ENCODE data around the gene DIPK1C.

The DIPK1C gene

GRCh38 chr18:74488354-74488753 is 31.2 kb upstream of the DIPK1C start:
- no peak for DNase-seq (ENCODE audit: low read depth)
- no peak overlapping the region for H3K4me3 ChIP-seq (ENCODE audit: low read depth, low read length)

DNA sequence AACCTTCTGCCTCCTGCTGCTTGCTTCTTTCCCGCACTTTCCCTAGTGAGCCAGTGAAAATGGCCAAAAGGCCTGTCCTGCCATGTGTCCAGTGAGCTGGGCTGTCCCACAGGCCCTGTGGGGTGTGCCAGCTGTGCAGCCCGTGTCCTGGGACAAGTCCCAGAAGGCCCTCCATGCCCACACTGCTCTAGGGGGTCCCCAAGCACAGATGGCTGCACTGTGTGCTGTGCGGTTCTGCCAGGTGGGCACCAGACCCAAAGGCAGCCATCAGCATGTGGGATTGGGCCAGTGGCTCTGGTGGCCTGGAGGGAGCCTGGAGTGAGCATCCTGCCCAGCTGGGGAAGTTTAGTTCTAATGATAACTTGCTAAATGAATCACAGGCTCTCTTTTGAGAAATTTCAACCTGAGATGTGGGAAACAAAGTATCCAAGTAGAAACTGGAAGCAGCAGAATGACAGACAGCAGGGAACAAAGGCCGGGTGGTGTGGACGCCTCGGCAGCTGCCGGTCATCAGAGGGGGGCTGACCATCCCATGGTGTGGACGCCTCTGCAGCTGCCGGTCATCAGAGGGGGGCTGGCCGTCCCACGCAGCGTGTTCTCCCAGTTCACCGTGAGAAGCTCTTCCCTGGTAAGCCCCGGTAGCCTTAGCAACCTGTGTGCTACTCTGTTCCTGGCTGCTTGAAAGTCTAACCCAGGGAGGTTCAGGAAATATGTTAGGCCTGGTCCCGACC is 29.2 kb upstream of the DIPK1C start:
- DNase-seq (ENCODE audit: low read depth), result no peak
- no peak overlapping the region for H3K4me3 ChIP-seq (ENCODE audit: low read depth, low read length)

GRCh38 chr18:74482697-74483096 is 25.6 kb upstream of the DIPK1C start:
- DNase-seq (ENCODE audit: low read depth), result no peak
- H3K4me3 ChIP-seq (ENCODE audit: low read depth, low read length), result no peak overlapping the region

- no peak overlapping the region for H3K4me3 ChIP-seq (ENCODE audit: low read depth, low read length)
- DNase-seq (ENCODE audit: low read depth), result no peak
Observed at GRCh38 chr18:74480149-74480651, 23.1 kb upstream of the DIPK1C start.

DNA sequence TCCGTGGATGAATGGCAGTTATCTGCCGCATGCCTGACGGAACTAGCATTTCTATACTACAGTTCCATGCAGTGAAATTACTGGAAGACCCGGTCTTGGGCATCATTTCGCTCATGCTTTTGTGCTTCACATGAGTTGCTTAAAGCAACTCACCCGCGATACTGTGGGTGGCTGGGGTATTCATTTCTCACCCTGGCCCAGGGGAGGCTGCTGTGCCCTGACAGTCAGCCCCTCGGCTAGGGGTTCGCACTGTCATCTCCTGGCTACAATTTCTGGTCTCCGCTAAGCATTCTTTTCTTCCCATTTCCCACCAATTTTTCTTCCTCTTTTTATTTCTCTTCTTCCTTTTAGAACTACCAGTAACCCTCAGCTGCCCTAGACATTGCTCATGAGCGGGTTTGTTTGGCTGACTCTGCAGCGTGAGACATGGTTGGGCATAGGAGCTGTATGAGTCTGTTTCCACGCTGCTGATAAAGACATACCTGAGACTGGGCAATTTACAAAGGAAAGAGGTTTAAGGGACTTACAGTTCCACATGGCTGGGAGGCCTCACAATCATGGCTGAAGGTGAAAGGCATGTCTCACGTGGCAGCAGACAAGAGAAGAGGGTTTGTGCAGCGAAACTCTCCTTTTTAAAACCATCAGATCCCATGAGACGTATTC is 22.5 kb upstream of the DIPK1C start:
- H3K4me3 ChIP-seq (ENCODE audit: low read depth, low read length), result no peak overlapping the region
- no peak for DNase-seq (ENCODE audit: low read depth)

DNA sequence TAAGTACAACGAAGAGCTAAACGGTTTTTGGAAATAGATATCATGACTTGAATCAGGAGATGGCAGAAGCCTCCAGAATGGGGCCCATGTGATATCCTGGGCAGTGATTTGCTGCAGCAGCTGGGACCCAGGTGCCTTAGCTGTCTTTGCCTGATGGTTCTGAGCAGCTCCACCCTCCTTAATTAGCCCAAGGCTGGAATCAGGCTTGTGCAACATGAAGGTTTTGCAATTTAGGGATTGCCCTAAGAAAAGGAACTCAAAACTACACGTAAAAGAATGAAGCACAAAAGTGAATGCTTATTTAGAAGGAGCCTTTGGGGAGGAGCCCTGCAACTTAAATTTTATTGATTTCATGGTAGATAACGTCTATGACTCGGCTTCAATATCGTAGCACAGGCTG is 21.8 kb upstream of the DIPK1C start:
- H3K4me3 ChIP-seq (ENCODE audit: low read depth, low read length), result no peak overlapping the region
- DNase-seq (ENCODE audit: low read depth), result no peak

DNA sequence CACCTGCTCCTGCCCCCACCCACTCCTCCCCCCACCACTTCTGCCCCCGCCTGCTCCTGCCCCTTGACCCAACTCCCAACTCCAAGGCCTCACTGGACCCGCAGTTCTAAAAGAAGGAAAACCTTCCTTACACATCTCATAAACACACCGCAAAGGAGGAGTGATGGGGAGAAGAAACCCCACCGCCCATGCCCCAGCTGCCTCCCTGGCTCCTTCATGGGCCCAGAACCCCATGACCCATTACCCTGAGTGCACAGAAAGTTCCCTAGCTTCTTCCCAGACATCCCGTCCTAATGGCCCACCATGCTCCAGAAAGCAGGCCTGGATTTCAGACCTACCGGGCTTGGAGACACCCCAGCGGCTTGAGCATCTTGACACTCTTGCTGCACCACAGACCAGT is 21.2 kb upstream of the DIPK1C start:
- H3K4me3 ChIP-seq (ENCODE audit: low read depth, low read length), result no peak overlapping the region

DNA sequence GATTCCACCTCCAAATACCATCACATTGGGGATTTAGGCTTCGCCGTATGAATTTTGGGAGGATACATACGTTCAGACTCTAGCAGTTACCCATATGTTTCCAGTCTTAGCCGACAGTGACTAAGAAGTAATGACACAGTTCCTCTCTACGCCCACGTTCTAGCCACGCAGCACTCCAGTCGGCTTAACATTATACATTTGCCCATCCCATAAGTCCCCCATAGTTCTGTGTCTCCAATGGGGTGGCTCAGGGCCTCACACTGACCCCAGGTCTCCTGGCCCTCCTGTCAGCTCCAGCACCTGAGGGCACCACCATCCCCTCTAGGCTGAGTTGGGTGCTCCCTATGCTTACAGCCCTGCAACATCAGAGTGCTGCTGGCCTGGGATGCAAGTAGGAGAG is 20.7 kb upstream of the DIPK1C start:
- H3K4me3 ChIP-seq (ENCODE audit: low read depth, low read length), result no peak overlapping the region
- no peak for DNase-seq (ENCODE audit: low read depth)

More for the DNA sequence above, 21.2 kb upstream of the DIPK1C start:
- DNase-seq (ENCODE audit: low read depth), result no peak

- DNase-seq (ENCODE audit: low read depth), result no peak
- H3K4me3 ChIP-seq (ENCODE audit: low read depth, low read length), result no peak overlapping the region
Observed at GRCh38 chr18:74476140-74476539, 19.0 kb upstream of the DIPK1C start.

GRCh38 chr18:74473976-74474640 is 17.0 kb upstream of the DIPK1C start:
- DNase-seq (ENCODE audit: low read depth), result no peak
- H3K4me3 ChIP-seq (ENCODE audit: low read depth, low read length), result no peak overlapping the region

- no peak for DNase-seq (ENCODE audit: low read depth)
- no peak overlapping the region for H3K4me3 ChIP-seq (ENCODE audit: low read depth, low read length)
Observed at GRCh38 chr18:74472312-74472711, 15.2 kb upstream of the DIPK1C start.

DNA sequence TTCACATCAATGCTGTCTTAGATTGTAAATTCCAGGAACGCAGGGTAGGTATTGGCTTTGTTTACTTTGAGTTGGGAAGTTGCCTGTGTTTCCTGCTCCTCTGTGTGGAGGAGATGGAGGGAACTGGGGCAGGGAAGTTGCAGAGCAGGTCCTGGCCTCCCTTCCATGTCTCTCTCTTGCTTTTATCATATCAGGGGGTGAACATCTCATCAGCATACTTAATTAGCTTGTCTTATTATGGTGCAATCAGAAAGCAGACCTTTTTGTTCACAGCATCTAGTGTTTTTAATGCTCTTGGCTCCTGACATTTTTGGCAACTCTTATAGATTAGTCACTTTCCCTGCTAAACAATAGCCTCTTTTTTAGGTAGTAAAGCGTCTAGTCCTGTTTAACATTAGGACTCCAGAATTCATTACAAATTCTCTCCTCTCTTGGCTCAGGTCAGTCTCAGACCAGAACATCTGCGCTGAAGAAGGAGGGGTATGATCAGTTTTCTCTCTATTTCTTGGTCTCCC is 11.5 kb upstream of the DIPK1C start:
- H3K4me3 ChIP-seq (ENCODE audit: low read depth, low read length), result no peak overlapping the region
- DNase-seq (ENCODE audit: low read depth), result no peak

- no peak overlapping the region for H3K4me3 ChIP-seq (ENCODE audit: low read depth, low read length)
- DNase-seq (ENCODE audit: low read depth), result no peak
Observed at GRCh38 chr18:74465775-74466174, 8.7 kb upstream of the DIPK1C start.

DNA sequence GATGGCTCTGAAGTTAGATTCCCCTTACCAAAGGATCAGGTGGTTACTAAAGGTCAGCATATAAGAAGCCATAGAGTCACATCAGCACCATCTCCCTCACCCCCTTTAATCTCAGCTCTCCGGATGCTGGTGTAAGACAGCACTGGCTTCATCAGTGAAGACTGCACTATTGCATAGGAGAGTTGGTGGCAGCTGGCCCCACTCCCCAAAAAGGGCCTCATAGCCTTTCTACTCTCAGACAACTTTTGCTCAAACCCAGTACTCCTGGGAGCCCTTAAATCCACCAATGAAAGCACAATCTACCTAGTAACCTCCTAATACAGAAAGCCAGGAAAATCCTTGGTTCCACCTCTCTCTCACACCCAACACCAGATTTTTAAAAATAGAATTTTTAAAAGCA is 6.9 kb upstream of the DIPK1C start:
- no peak overlapping the region for H3K4me3 ChIP-seq (ENCODE audit: low read depth, low read length)
- DNase-seq (ENCODE audit: low read depth), result no peak

DNA sequence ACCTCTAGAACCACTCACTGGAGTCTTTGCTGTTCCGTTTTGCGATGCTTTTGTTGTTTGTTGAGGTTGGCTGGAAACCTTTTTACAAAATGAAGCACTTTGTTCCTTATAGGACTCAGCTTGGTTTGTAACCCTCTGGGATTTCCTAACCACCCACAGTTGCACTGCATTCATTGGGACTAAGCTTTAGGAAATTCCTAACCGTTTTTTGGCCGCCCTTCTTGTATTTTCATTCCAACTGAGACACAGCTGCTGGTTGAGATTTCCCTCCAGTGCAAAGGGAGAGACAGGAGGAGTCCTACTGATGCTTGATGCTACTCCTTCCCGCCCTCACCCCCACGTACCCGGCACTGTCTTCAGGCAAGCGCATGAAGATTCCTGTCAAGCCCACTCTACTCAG is 6.1 kb upstream of the DIPK1C start:
- H3K4me3 ChIP-seq (ENCODE audit: low read depth, low read length), result no peak overlapping the region
- DNase-seq (ENCODE audit: low read depth), result no peak

DNA sequence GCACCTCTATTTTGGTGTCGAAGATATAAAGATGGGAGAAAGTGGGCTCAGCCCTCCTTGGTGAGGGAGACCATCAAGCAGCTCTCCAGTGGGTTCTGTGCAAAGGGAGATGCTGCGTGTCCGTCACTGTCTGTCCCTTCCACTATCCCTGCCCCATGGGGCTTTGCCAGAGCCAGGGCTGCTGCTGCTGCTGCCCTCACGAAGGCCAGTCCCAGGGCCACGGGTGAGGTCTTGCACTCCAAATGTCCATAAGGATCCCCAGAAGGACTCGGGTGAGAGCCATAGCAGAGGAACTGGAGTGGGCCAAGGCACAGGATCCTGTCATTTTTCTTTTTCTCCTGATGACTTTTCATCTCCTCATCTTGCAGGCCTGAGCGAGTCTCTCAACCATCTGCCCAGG is 3.7 kb upstream of the DIPK1C start:
- no peak overlapping the region for H3K4me3 ChIP-seq (ENCODE audit: low read depth, low read length)
- DNase-seq (ENCODE audit: low read depth), result no peak

GRCh38 chr18:74459889-74460288 is 2.8 kb upstream of the DIPK1C start:
- DNase-seq (ENCODE audit: low read depth), result no peak
- no peak overlapping the region for H3K4me3 ChIP-seq (ENCODE audit: low read depth, low read length)

GRCh38 chr18:74457725-74458421 is 765 bp upstream of the DIPK1C start:
- DNase-seq (ENCODE audit: low read depth), result no peak
- no peak overlapping the region for H3K4me3 ChIP-seq (ENCODE audit: low read depth, low read length)

DNA sequence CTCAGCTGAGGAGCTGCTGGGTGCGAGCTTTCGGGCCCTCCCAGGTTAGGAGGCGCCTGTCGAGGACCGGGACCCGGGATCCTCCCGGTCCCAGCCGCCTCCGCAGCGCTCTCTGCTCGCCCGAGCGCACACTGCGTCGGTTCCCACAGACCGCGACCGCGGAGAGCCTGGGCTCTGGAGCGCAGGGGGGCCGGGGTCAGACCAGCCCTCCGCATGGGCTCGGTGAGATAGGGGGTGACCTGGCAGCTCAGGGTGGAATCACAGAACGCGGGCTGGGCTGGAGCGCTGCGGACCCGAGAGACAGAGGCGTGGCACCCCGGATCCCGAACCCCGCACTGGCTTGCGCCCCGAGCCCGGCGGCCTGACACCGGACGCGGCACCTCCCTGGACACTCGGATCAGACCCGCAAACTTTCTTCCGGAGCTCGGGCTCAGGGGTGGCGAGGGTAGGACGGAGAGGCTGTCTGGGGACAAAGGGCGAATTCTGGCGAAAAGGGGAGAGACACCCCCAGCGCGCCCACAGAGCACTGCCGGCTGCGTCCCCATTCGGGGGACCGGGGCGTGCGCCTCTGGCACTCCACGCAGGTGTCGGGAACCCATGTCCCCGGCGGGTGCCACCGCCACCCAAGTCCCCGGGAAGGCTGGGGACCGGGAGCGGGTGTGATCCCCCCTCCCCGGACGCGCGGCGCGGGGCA is 612 bp downstream of the DIPK1C start:
- no peak for DNase-seq (ENCODE audit: low read depth)
- no peak overlapping the region for H3K4me3 ChIP-seq (ENCODE audit: low read depth, low read length)

All from skeletal muscle cell (primary cell).